Measurements from ENCODE around the gene VPS11.

The VPS11 gene

DNA sequence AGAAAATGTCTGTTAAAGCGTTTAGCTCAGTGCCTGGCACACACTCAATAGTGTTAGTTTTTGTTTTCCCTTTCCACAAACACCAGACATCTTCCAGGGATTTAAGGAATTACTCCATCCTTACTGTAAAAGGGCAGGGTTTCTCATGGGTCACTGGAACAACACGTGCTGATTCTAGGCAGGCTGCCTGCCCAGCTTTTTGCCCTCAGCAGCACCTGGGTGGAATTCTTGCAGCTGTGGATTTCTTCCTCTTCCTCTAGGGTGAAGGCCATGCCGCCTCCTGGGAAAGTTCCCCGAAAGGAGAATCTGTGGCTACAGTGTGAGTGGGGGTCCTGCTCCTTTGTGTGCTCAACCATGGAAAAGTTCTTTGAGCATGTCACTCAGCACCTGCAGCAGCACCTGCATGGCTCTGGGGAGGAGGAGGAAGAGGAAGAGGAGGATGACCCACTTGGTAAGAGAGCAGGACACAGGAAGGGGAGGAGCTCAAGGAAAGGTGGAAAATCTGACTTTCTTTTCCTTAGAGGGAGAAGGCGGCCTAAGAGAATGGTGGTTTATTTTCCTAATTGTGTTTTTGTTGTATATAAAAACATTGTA, 59.2 kb downstream of the VPS11 start:
- DNase-seq, result no peak

DNA sequence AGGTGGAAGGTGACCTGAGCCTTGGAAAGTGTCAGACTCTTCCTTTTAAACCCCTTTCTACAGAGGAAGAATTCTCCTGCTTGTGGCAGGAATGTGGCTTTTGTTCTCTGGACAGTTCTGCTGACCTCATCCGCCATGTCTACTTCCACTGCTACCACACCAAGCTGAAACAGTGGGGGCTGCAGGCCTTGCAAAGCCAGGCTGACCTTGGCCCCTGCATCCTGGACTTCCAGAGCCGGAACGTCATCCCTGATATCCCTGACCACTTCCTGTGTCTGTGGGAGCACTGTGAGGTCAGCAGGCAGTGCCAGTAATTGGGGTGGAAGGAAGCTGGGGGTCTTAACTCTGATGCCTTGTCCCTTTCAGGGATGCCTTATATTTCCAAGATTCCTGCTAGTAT, 63.0 kb downstream of the VPS11 start:
- DNase-seq, result no peak
